IMR-90 (cell line): ENCODE results near the gene MICAL3.

Experiments
- CTCF ChIP-seq: conservative IDR thresholded peaks from 2 replicates; pipeline ENCODE4 v1.5.1; 2012; ENCODE audit warnings: mild to moderate bottlenecking, low read depth, low read length, improper control_type of control experiment
- FOS ChIP-seq: fragments of 150-350 bp; IDR thresholded peaks from 2 replicates; pipeline ENCODE4 v1.6.1; 2016; ENCODE audit warnings: low read depth, low read length

GRCh38 chr22:17835256-17835655 is 189.1 kb downstream of the MICAL3 start:
- no peak for TF ChIP-seq CTCF
- no peak for TF ChIP-seq FOS
